Naive thymus-derived CD4-positive, alpha-beta T cell (primary cell): ENCODE data around the gene ARHGAP33. TPM values are rescaled to one million over a fixed set of nuclear protein-coding genes. Genes with fewer than 3 reads are reported as not detected.

Experiments
- ATAC-seq: fragments of 150-1000 bp; cut with Tn5 transposase; 2 replicates; pipeline ENCODE4 v1.10.0; 2021; ENCODE audit warnings: mild to moderate bottlenecking, moderate library complexity
- CTCF ChIA-PET: fragments of 350-600 bp; sonication (Branson Sonifier 250); formaldehyde crosslinking; loops from one replicate; lab custom pipeline; 2021; ENCODE audit warnings: antibody characterized with exemption; lab: Charles Lee
- POLR2A ChIA-PET: fragments of 350-600 bp; sonication (Branson Sonifier 250); formaldehyde crosslinking; loops from one replicate; lab custom pipeline; 2021; ENCODE audit warnings: antibody characterized with exemption, inconsistent platforms; lab: Charles Lee
- DNase-seq, 9 donors: peaks; one replicate each; pipeline versions ENCODE4 v3.0.0 to v3.0.0-alpha.2; 2020 to 2022; ENCODE audit warnings: mixed read lengths in 1 of 9
- H3K27ac ChIP-seq: one replicate; pipeline ENCODE4 v1.7.0; 2013; ENCODE audit warnings: mild to moderate bottlenecking, low read depth, low read length, moderate library complexity
- H3K27me3 ChIP-seq, 2 donors: one replicate each; pipeline ENCODE4 v1.7.0; 2013; ENCODE audit warnings: low read length in 2 of 2, mild to moderate bottlenecking in 2 of 2, moderate library complexity in 2 of 2; ENCODE audit not compliant: control insufficient read depth in 2 of 2, insufficient read depth in 2 of 2
- H3K36me3 ChIP-seq, 3 experiments: 1 replicate in 2 of 3; 2 replicates in 1 of 3; pipeline ENCODE4 v1.7.0; 2013; ENCODE audit warnings: low read length in 3 of 3, mild to moderate bottlenecking in 3 of 3, moderate library complexity in 1 of 3; ENCODE audit not compliant: insufficient read depth in 3 of 3, control insufficient read depth in 2 of 3
- H3K4me1 ChIP-seq, 2 donors: one replicate each; pipeline ENCODE4 v1.7.0; 2013; ENCODE audit warnings: low read length in 2 of 2, mild to moderate bottlenecking in 2 of 2, moderate library complexity in 1 of 2; ENCODE audit not compliant: control insufficient read depth in 2 of 2, insufficient read depth in 2 of 2
- H3K4me3 ChIP-seq: 2 replicates; pipeline ENCODE4 v1.7.0; 2013; ENCODE audit warnings: mild to moderate bottlenecking, low read length
- H3K9me3 ChIP-seq, 3 experiments: 1 replicate in 2 of 3; 2 replicates in 1 of 3; pipeline ENCODE4 v1.7.0; 2013; ENCODE audit warnings: low read length in 3 of 3; ENCODE audit not compliant: control insufficient read depth in 2 of 3
- H3K27ac Mint-ChIP-seq, 9 donors: one replicate each; pipeline ENCODE4 v1.8.0; 2020 to 2022; ENCODE audit warnings: mixed read lengths in 9 of 9, mild to moderate bottlenecking in 8 of 9, moderate library complexity in 5 of 9, inconsistent platforms in 2 of 9
- H3K27me3 Mint-ChIP-seq, 5 donors: one replicate each; pipeline ENCODE4 v1.8.0; 2021 to 2022; ENCODE audit warnings: mixed read lengths in 5 of 5, mild to moderate bottlenecking in 1 of 5
- H3K36me3 Mint-ChIP-seq, 5 donors: one replicate each; pipeline ENCODE4 v1.8.0; 2020 to 2022; ENCODE audit warnings: mixed read lengths in 5 of 5, mild to moderate bottlenecking in 3 of 5, inconsistent platforms in 1 of 5
- H3K4me1 Mint-ChIP-seq, 7 donors: one replicate each; pipeline ENCODE4 v1.8.0; 2020 to 2022; ENCODE audit warnings: mixed read lengths in 7 of 7, mild to moderate bottlenecking in 3 of 7, inconsistent platforms in 1 of 7
- H3K4me3 Mint-ChIP-seq, 10 donors: one replicate each; pipeline ENCODE4 v1.8.0; 2020 to 2022; ENCODE audit warnings: mild to moderate bottlenecking in 10 of 10, mixed read lengths in 10 of 10, moderate library complexity in 6 of 10, inconsistent platforms in 2 of 10
- H3K9me3 Mint-ChIP-seq, 11 donors: one replicate each; pipeline ENCODE4 v1.8.0; 2020 to 2022; ENCODE audit warnings: mixed read lengths in 11 of 11, mild to moderate bottlenecking in 4 of 11, inconsistent platforms in 1 of 11, moderate library complexity in 1 of 11
- intact Hi-C, 2 donors: fragments of 100-400 bp; cut with micrococcal nuclease; formaldehyde crosslinking; loops; one replicate each; pipeline ENCODE4 v1.15.1; 2023
- polyA plus RNA-seq, 2 donors: library from polyadenylated mRNA; unstranded; fragments of 300-500 nt; fragmentation: Illumina TruSeq; gene quantifications; one replicate each; pipeline ENCODE4 v1.2.3, GENCODE V29; 2021
- total RNA-seq, 6 experiments: library from RNA in 5 of 6; stranded (reverse) in 5 of 6; gene quantifications; 1 replicate in 5 of 6; 2 replicates in 1 of 6; pipeline ENCODE4 v1.2.3 and lab custom pipeline; 2021 to 2026

The ARHGAP33 gene
- total and polyA plus RNA-seq, 7 experiments from 2014 or later = 0.09 to 55.5 (median 20.6) TPM

DNA sequence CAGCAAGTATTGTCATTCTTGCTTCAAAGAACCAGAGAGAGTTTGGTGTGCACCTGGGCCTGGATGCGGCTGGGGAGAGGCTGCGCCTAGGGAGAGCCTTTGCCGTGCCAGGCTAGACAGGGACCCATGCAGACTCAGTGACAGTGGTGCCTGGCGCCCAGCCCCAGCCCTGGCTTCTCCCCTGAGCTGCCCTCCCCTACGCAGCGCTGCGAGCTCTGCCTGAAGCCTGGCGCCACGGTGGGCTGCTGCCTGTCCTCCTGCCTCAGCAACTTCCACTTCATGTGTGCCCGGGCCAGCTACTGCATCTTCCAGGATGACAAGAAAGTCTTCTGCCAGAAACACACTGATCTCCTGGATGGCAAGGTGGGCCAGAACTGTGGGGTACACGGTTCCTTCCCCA is 45.6 kb upstream of the ARHGAP33 start:
- H3K27me3 ChIP-seq = no peaks in the 10 kb centered on the region
- Mint-ChIP-seq H3K36me3 (peaks cover 4 to 57% (median 15%) of the 10 kb centered on the region in 5 donors), H3K27me3 (no peaks in the 10 kb centered on the region), H3K4me3 (no peak overlapping the region), H3K9me3 (no peaks in the 10 kb centered on the region), H3K4me1 (peaks cover 0 to 21% (median 8%) of the 10 kb centered on the region in 7 donors), H3K27ac (no peak overlapping the region)
- DNase-seq (no peak), ATAC-seq (no peak)
- H3K9me3 ChIP-seq = no peaks in the 10 kb centered on the region
- intact Hi-C loops = no loop called here
- POLR2A ChIA-PET = interaction anchor here (1.6 kb wide), 1 partner anchor 10 kb away, joined by 8 read pairs; no protein-coding TSS in a partner anchor
- CTCF ChIA-PET = interaction anchor here (1.1 kb wide), 2 partner anchors 11 kb away, joined by 3 to 4 read pairs; no protein-coding TSS in a partner anchor
- no peaks in the 10 kb centered on the region for H3K4me1 ChIP-seq
- no peak overlapping the region for H3K4me3 ChIP-seq
- H3K36me3 ChIP-seq = peaks cover 17 to 98% (median 39%) of the 10 kb centered on the region in 3 experiments
- H3K27ac ChIP-seq = no peak overlapping the region

GRCh38 chr19:35730326-35730725 is 45.0 kb upstream of the ARHGAP33 start:
- H3K9me3 Mint-ChIP-seq = no peaks in the 10 kb centered on the region
- DNase-seq (no peak), ATAC-seq (no peak)
- no peak overlapping the region for H3K27ac ChIP-seq
- H3K9me3 ChIP-seq = no peaks in the 10 kb centered on the region
- no peaks in the 10 kb centered on the region for H3K27me3 ChIP-seq
- H3K27ac Mint-ChIP-seq = peak overlapping the region in 3 of 9 donors; percentile 42 to 62 (median 62)
- ChIA-PET CTCF (interaction anchor here (1.1 kb wide), 1 partner anchor 10 kb away, joined by 4 read pairs; no protein-coding TSS in a partner anchor), POLR2A (interaction anchor here (1.6 kb wide), 1 partner anchor 10 kb away, joined by 8 read pairs; no protein-coding TSS in a partner anchor)
- peaks cover 4 to 51% (median 16%) of the 10 kb centered on the region in 5 donors for H3K36me3 Mint-ChIP-seq
- no peak overlapping the region for H3K4me3 ChIP-seq
- H3K4me1 Mint-ChIP-seq = peaks cover 0 to 21% (median 8%) of the 10 kb centered on the region in 7 donors
- no peak overlapping the region for H3K4me3 Mint-ChIP-seq
- H3K27me3 Mint-ChIP-seq = no peaks in the 10 kb centered on the region
- H3K36me3 ChIP-seq = peaks cover 12 to 98% (median 33%) of the 10 kb centered on the region in 3 experiments
- H3K4me1 ChIP-seq = no peaks in the 10 kb centered on the region
- intact Hi-C loops = no loop called here

DNA sequence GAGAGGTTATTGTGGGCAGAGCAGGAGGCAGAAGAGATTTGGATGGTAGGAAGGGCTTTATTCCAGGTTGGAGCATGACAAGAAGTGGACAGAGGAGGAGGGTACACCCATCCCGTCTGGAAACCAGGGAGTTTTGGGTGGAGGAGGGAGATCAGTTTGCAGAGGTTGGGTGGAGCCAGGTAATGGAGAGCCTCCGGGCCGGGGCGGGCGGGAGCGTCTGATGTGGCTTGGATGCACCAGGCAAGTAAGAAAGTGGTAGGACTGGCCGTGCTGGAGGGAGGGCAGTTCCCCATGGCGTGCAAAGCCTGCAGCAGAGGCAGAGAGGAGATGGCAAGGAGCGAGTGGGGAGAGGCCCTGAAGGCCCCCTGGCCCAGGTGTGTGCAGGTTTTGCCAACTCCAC is 44.0 kb upstream of the ARHGAP33 start:
- intact Hi-C loops = no loop called here
- H3K9me3 Mint-ChIP-seq = no peaks in the 10 kb centered on the region
- H3K9me3 ChIP-seq = no peaks in the 10 kb centered on the region
- ChIA-PET POLR2A (interaction anchor here (1.0 kb wide), 1 partner anchor 11 kb away, joined by 4 read pairs; the partner anchor contains the start of gene IGFLR1), CTCF (no interaction called here)
- H3K27me3 Mint-ChIP-seq = no peaks in the 10 kb centered on the region
- H3K27ac Mint-ChIP-seq = peak overlapping the region in 3 of 9 donors; percentile 10 to 62 (median 42)
- H3K4me1 Mint-ChIP-seq = peaks cover 3 to 28% (median 10%) of the 10 kb centered on the region in 7 donors
- H3K36me3 Mint-ChIP-seq = peaks cover 6 to 44% (median 16%) of the 10 kb centered on the region in 5 donors
- H3K36me3 ChIP-seq = peaks cover 2 to 94% (median 23%) of the 10 kb centered on the region in 3 experiments
- H3K27ac ChIP-seq = no peak overlapping the region
- H3K4me3 ChIP-seq = no peak overlapping the region
- no peak overlapping the region for H3K4me3 Mint-ChIP-seq
- no peak for DNase-seq
- H3K27me3 ChIP-seq = no peaks in the 10 kb centered on the region
- ATAC-seq = no peak
- H3K4me1 ChIP-seq = no peaks in the 10 kb centered on the region

GRCh38 chr19:35731779-35732405 is 43.5 kb upstream of the ARHGAP33 start:
- H3K36me3 ChIP-seq = peaks cover 0 to 94% (median 22%) of the 10 kb centered on the region in 3 experiments
- no peaks in the 10 kb centered on the region for H3K27me3 ChIP-seq
- Mint-ChIP-seq H3K27me3 (no peaks in the 10 kb centered on the region), H3K4me1 (peaks cover 8 to 31% (median 15%) of the 10 kb centered on the region in 7 donors), H3K27ac (no peak overlapping the region), H3K36me3 (peaks cover 6 to 39% (median 16%) of the 10 kb centered on the region in 5 donors), H3K4me3 (no peak overlapping the region), H3K9me3 (no peaks in the 10 kb centered on the region)
- ChIA-PET CTCF (no interaction called here), POLR2A (interaction anchor here (1.0 to 1.4 kb wide), 2 partner anchors 10 to 13 kb away, joined by 4 read pairs; partner anchors contain the start of gene IGFLR1)
- no peak for DNase-seq
- H3K27ac ChIP-seq = no peak overlapping the region
- no peaks in the 10 kb centered on the region for H3K4me1 ChIP-seq
- H3K9me3 ChIP-seq = no peaks in the 10 kb centered on the region
- H3K4me3 ChIP-seq = no peak overlapping the region
- intact Hi-C loops = no loop called here
- ATAC-seq = no peak

DNA sequence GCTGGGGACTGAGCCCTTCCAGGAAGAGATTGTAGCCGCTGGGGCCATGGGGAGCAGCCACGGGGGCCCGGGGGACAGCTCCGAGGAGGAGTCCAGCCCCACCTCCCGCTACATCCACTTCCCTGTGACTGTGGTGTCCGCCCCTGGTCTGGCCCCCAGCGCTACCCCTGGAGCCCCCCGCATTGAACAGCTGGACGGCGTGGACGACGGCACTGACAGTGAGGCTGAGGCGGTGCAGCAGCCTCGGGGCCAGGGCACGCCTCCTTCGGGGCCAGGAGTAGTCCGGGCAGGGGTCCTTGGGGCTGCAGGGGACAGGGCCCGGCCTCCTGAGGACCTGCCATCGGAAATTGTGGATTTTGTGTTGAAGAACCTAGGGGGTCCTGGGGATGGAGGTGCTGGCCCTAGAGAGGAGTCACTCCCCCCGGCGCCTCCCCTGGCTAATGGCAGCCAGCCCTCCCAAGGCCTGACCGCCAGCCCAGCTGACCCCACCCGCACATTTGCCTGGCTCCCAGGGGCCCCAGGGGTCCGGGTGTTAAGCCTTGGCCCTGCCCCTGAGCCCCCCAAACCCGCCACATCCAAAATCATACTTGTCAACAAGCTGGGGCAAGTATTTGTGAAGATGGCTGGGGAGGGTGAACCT is 42.7 kb upstream of the ARHGAP33 start:
- intact Hi-C loops = no loop called here
- CTCF ChIA-PET = no interaction called here

GRCh38 chr19:35733180-35734125 is 41.9 kb upstream of the ARHGAP33 start:
- DNase-seq = no peak
- Mint-ChIP-seq H3K4me3 (no peak overlapping the region), H3K9me3 (no peaks in the 10 kb centered on the region), H3K27me3 (no peaks in the 10 kb centered on the region), H3K36me3 (peaks cover 6 to 36% (median 16%) of the 10 kb centered on the region in 5 donors), H3K27ac (peak overlapping the region in 6 of 9 donors; percentile 28 to 81 (median 61)), H3K4me1 (peaks cover 16 to 38% (median 23%) of the 10 kb centered on the region in 7 donors)
- Histone ChIP-seq H3K36me3 (peaks cover 4 to 93% (median 8%) of the 10 kb centered on the region in 3 experiments), H3K27me3 (no peaks in the 10 kb centered on the region), H3K4me1 (no peaks in the 10 kb centered on the region), H3K4me3 (no peak overlapping the region), H3K27ac (no peak overlapping the region), H3K9me3 (no peaks in the 10 kb centered on the region)
- intact Hi-C loops = no loop called here
- ChIA-PET POLR2A (interaction anchor here (0.7 to 1.4 kb wide), 3 partner anchors 11 to 15 kb away, joined by 3 to 4 read pairs (median 3); partner anchors contain the start of genes PSENEN and U2AF1L4), CTCF (no interaction called here)
- no peak for ATAC-seq

More for the DNA sequence above, 42.7 kb upstream of the ARHGAP33 start:
- Mint-ChIP-seq H3K36me3 (peaks cover 6 to 38% (median 16%) of the 10 kb centered on the region in 5 donors), H3K4me1 (peaks cover 15 to 36% (median 23%) of the 10 kb centered on the region in 7 donors), H3K27ac (no peak overlapping the region), H3K27me3 (no peaks in the 10 kb centered on the region), H3K4me3 (no peak overlapping the region), H3K9me3 (no peaks in the 10 kb centered on the region)
- no peak for DNase-seq
- Histone ChIP-seq H3K4me3 (no peak overlapping the region), H3K4me1 (no peaks in the 10 kb centered on the region), H3K9me3 (no peaks in the 10 kb centered on the region), H3K36me3 (peaks cover 0 to 93% (median 14%) of the 10 kb centered on the region in 3 experiments), H3K27me3 (no peaks in the 10 kb centered on the region), H3K27ac (no peak overlapping the region)
- POLR2A ChIA-PET = interaction anchor here (1.4 kb wide), 1 partner anchor 14 kb away, joined by 4 read pairs; no protein-coding TSS in a partner anchor
- ATAC-seq = no peak
